Endodermal cell (in vitro differentiated cells): ENCODE data around the gene CARMIL3. TPM values are rescaled to one million over a fixed set of nuclear protein-coding genes. Genes with fewer than 3 reads are reported as not detected.

ENCODE experiments used
- DNase-seq: peaks from one replicate; pipeline ENCODE4 v3.0.0-alpha.2; 2017
- H3K27ac ChIP-seq: 2 replicates; pipeline ENCODE4 v1.5.1; 2013; ENCODE audit warnings: mild to moderate bottlenecking, low read depth, low read length, moderate library complexity
- H3K27me3 ChIP-seq: 2 replicates; pipeline ENCODE4 v1.6.1; 2013; ENCODE audit warnings: mild to moderate bottlenecking, low read length, moderate library complexity; ENCODE audit not compliant: insufficient read depth, control insufficient read depth, poor library complexity, severe bottlenecking
- H3K36me3 ChIP-seq: 2 replicates; pipeline ENCODE4 v1.7.0; 2013; ENCODE audit warnings: mild to moderate bottlenecking, low read length, moderate library complexity; ENCODE audit not compliant: control insufficient read depth, insufficient read depth
- H3K4me1 ChIP-seq: one replicate; pipeline ENCODE4 v1.7.0; 2013; ENCODE audit warnings: low read length; ENCODE audit not compliant: control insufficient read depth, insufficient read depth
- H3K4me3 ChIP-seq: 2 replicates; pipeline ENCODE4 v1.5.1; 2013; ENCODE audit warnings: mild to moderate bottlenecking, low read length, moderate library complexity
- H3K9ac ChIP-seq: 2 replicates; pipeline ENCODE4 v1.6.1; 2013; ENCODE audit warnings: mild to moderate bottlenecking, low read length, moderate library complexity; ENCODE audit not compliant: poor library complexity, severe bottlenecking; ENCODE audit errors: extremely low read depth
- H3K9me3 ChIP-seq: 2 replicates; pipeline ENCODE4 v1.6.1; 2013; ENCODE audit warnings: mild to moderate bottlenecking, low read length, moderate library complexity; ENCODE audit not compliant: control insufficient read depth
- H3K27ac Mint-ChIP-seq: 2 replicates; pipeline ENCODE4 v1.8.0; 2020; ENCODE audit warnings: mixed read lengths
- H3K27me3 Mint-ChIP-seq: 2 replicates; pipeline ENCODE4 v1.8.0; 2021; ENCODE audit warnings: mild to moderate bottlenecking, mixed read lengths; ENCODE audit not compliant: insufficient read depth
- H3K36me3 Mint-ChIP-seq: 2 replicates; pipeline ENCODE4 v1.8.0; 2020; ENCODE audit warnings: low read depth, mixed read lengths
- H3K4me1 Mint-ChIP-seq: 2 replicates; pipeline ENCODE4 v1.8.0; 2020; ENCODE audit warnings: mixed read lengths
- H3K4me3 Mint-ChIP-seq: 2 replicates; pipeline ENCODE4 v1.8.0; 2020; ENCODE audit warnings: mild to moderate bottlenecking, moderate library complexity, mixed read lengths
- H3K9me3 Mint-ChIP-seq: 2 replicates; pipeline ENCODE4 v1.8.0; 2020; ENCODE audit warnings: mild to moderate bottlenecking, mixed read lengths
- CTCF ChIP-seq: fragments of 200-600 bp; sonication (generic); conservative IDR thresholded peaks from 2 replicates; pipeline ENCODE4 v1.5.0; 2021; ENCODE audit warnings: antibody characterized with exemption, mild to moderate bottlenecking
- WGBS, 2 experiments: methylation state at CpG; one replicate each; pipeline versions ENCODE4 v1.1.5 to v1.1.7; 2013; ENCODE audit warnings: missing lambda C conversion rate in 2 of 2, mixed read lengths in 1 of 2; ENCODE audit not compliant: insufficient coverage in 1 of 2, insufficient read length in 1 of 2; 5-methylcytosine and 5-hydroxymethylcytosine counted together
- total RNA-seq, 2 donors: library from RNA; stranded (reverse); fragmentation: NEBNext Ultra II Directional in 1 of 2; extraction: Animal tissue kit (Norgen Biotek cat#: 25700) in 1 of 2; gene quantifications; 2 replicates in 1 of 2; 3 replicates in 1 of 2; pipeline ENCODE4 v1.2.1, GENCODE V29; 2021

CARMIL3 gene
- total RNA-seq, 2 donors from 2014 or later, result 2.1 to 4.4 TPM

GRCh38 chr14:24072881-24073877 lies 21.4 kb downstream of the CARMIL3 start:
- no peak overlapping the region for H3K9ac ChIP-seq
- Mint-ChIP-seq H3K4me3 (no peak overlapping the region), H3K36me3 (no peaks in the 10 kb centered on the region), H3K4me1 (peaks cover 20% of the 10 kb centered on the region), H3K27ac (no peak overlapping the region), H3K9me3 (no peaks in the 10 kb centered on the region), H3K27me3 (peaks cover 4% of the 10 kb centered on the region)
- H3K36me3 ChIP-seq, result no peaks in the 10 kb centered on the region
- no peak overlapping the region for H3K4me3 ChIP-seq
- WGBS, 2 experiments, result 91 to 93% methylated on average over 16 to 26 of the region's 26 CpGs
- TF ChIP-seq CTCF, result no peak
- no peaks in the 10 kb centered on the region for H3K9me3 ChIP-seq
- no peak for DNase-seq
- H3K27me3 ChIP-seq, result peaks cover 5% of the 10 kb centered on the region
- peaks cover 9% of the 10 kb centered on the region for H3K4me1 ChIP-seq
- no peak overlapping the region for H3K27ac ChIP-seq

GRCh38 chr14:24074625-24075484 lies 23.0 kb downstream of the CARMIL3 start:
- no peak for TF ChIP-seq CTCF
- Mint-ChIP-seq H3K9me3 (no peaks in the 10 kb centered on the region), H3K4me3 (no peak overlapping the region), H3K27me3 (peaks cover 12% of the 10 kb centered on the region), H3K27ac (no peak overlapping the region), H3K4me1 (peaks cover 24% of the 10 kb centered on the region), H3K36me3 (no peaks in the 10 kb centered on the region)
- no peak overlapping the region for H3K4me3 ChIP-seq
- no peaks in the 10 kb centered on the region for H3K36me3 ChIP-seq
- H3K9ac ChIP-seq, result no peak overlapping the region
- no peaks in the 10 kb centered on the region for H3K9me3 ChIP-seq
- H3K4me1 ChIP-seq, result peaks cover 12% of the 10 kb centered on the region
- no peak overlapping the region for H3K27ac ChIP-seq
- H3K27me3 ChIP-seq, result peaks cover 13% of the 10 kb centered on the region
- no peak for DNase-seq
- 92 to 100% methylated on average over 4 to 11 of the region's 11 CpGs for WGBS, 2 experiments

GRCh38 chr14:24075485-24076301 lies 23.9 kb downstream of the CARMIL3 start:
- H3K27ac Mint-ChIP-seq, result no peak overlapping the region
- H3K9me3 ChIP-seq, result no peaks in the 10 kb centered on the region
- H3K4me3 ChIP-seq, result no peak overlapping the region
- no peaks in the 10 kb centered on the region for H3K9me3 Mint-ChIP-seq
- peaks cover 21% of the 10 kb centered on the region for H3K27me3 ChIP-seq
- peaks cover 20% of the 10 kb centered on the region for H3K27me3 Mint-ChIP-seq
- no peak overlapping the region for H3K9ac ChIP-seq
- H3K27ac ChIP-seq, result no peak overlapping the region
- no peak for DNase-seq
- peaks cover 15% of the 10 kb centered on the region for H3K4me1 ChIP-seq
- no peaks in the 10 kb centered on the region for H3K36me3 Mint-ChIP-seq
- H3K4me3 Mint-ChIP-seq, result no peak overlapping the region
- peaks cover 27% of the 10 kb centered on the region for H3K4me1 Mint-ChIP-seq
- TF ChIP-seq CTCF, result no peak
- 85 to 94% methylated on average over 3 to 11 of the region's 11 CpGs for WGBS, 2 experiments
- H3K36me3 ChIP-seq, result no peaks in the 10 kb centered on the region
